ENCODE measurements around the gene IL17REL.
A peak's percentile ranks its signal among the peaks of the same experiment; 100 is the strongest.

The IL17REL gene

GRCh38 chr22:50020606-50021005 is 8.0 kb upstream of the IL17REL start:
- DNase-seq, result no peak

- no peak for DNase-seq
Observed at GRCh38 chr22:50019316-50019715, 6.8 kb upstream of the IL17REL start.

- no peak for DNase-seq
Observed at GRCh38 chr22:50018608-50019285, 6.2 kb upstream of the IL17REL start.

- no peak for DNase-seq
Observed at GRCh38 chr22:50017701-50018224, 5.2 kb upstream of the IL17REL start.

GRCh38 chr22:50016988-50017700 is 4.6 kb upstream of the IL17REL start:
- DNase-seq, result peak; percentile 79 to 90 (median 88)

GRCh38 chr22:50016308-50016987 is 3.9 kb upstream of the IL17REL start:
- no peak for DNase-seq

- DNase-seq, result no peak
Observed at GRCh38 chr22:50015451-50016307, 3.1 kb upstream of the IL17REL start.

- peak in 1 of 3 donors; percentile 33 for DNase-seq
Observed at GRCh38 chr22:50014655-50015401, 2.3 kb upstream of the IL17REL start.

- DNase-seq, result no peak
Observed at GRCh38 chr22:50014053-50014501, 1.5 kb upstream of the IL17REL start.

GRCh38 chr22:50011447-50012210 is 936 bp downstream of the IL17REL start:
- no peak for DNase-seq

GRCh38 chr22:50010676-50011446 is 1.7 kb downstream of the IL17REL start:
- peak; percentile 60 to 90 (median 70) for DNase-seq

- no peak for DNase-seq
Observed at GRCh38 chr22:50009765-50010675, 2.5 kb downstream of the IL17REL start.

- no peak for DNase-seq
Observed at GRCh38 chr22:50009251-50009650, 3.3 kb downstream of the IL17REL start.

- DNase-seq, result no peak
Observed at GRCh38 chr22:50008151-50009040, 4.2 kb downstream of the IL17REL start.

GRCh38 chr22:50007057-50007511 is 5.5 kb downstream of the IL17REL start:
- DNase-seq, result no peak

GRCh38 chr22:50004918-50005317 is 7.6 kb downstream of the IL17REL start:
- peak; percentile 35 to 66 (median 56) for DNase-seq

- no peak for DNase-seq
Observed at GRCh38 chr22:50002791-50003190, 9.8 kb downstream of the IL17REL start.
